ENCODE measurements around the gene CORO2B.
A peak's percentile ranks its signal among the peaks of the same experiment; 100 is the strongest.

The CORO2B gene

DNA sequence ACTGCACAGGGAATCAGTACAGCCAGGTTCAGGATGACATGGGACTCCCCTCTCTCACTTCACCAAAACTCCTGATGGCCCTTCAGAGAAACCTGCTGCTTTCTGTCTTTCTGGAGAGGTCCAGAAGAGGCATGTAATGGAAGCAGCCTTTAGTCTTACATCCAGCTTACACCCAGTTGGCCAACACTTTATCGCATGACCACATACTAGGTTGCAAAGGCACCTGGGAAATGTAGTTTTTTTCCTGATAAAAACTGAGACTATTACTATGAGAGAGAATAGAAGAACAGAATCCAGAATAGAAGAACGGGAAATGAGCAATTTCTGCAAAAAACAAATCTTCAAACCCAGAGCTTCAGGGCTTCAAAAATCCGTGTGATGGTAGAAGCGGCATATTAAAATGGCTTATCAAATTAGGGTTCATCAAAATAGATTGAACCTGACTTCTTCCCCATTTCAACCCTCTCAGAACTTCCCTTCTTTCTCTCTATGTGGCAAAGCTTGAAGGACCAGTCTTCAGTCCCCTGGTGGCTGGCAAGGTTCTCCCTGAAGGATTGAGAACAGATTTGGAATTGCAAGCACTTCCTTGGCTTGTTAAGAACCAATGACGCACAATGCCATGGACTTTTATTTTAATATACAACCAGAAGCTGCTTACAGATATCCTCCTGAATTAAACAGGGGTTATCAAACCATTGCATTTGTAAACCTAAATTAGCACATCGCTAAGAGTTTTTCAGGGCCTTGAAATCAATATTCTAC, 34.4 kb downstream of the CORO2B start:
- DNase-seq = no peak

DNA sequence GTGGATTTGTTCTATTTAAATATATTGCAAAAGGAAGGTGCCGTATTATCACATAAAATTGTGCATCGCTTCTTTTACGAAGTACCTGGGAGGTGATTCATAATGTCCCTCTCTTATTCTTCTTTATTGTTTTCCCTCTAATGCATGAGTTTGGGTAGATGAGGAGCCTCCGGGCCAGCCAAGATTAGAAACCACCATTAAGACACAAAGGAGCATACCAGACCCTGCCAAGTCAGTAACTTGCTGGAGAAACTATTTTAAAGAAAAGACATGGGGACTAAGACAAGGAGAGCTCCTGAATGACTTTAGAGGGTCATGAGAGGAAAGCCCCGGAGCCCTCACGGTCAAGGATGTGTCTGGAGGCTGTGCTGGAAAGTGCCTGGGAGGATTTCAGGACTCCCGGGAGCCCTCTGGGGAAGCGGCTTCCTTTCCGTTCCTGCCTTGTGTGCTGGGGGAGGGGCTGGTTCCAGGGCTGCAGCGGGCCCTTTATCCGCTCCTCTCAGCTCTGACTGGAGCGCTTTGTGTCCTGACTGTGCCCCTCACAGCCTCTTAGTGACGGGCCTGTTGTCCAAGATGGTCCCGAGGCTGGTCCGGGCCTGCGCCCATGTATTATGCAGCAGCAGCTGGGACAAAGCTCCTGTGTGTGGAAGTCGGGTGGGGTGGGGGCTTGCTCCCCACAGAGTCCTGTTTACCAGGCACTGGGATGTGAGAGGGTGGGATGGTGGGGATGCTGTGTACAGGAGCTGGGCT, 35.7 kb downstream of the CORO2B start:
- DNase-seq = no peak

DNA sequence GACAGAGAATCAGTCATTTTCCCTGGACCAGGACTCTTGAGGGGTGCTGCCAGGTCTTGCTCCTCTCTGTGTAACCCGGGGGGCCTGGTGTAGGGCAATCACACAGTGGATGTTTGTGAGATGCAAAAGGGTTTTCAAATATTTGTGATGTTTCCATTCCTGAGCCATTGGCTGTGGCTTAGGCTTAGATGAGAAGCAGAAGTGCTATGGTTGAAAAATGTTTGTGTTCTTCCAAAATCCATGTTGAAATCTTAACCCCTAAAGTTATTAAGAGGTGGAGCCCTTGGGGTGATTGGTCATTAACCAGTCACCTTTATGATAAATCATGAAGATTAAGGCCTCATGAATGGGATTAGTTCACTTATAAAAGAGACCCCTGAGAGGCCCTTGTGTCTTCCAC, 36.5 kb downstream of the CORO2B start:
- DNase-seq = no peak

DNA sequence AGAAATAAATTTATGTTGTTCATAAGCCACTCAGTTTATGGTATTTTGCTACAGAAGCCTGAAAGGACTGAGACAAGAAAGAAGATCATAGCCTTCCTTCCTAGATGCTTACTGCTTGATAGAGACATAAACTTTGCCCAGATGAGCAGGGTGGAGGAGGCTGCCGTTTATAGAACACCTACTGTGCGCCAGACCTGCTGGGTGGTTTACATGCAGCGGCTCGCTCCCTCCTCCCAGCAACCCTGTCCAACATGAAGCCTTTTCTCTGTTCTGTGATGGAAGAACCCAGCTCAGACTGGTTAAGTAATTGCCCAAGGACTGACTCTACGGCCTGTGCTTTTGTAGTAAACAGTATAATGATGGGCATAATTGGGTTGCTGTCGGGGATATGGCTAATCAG, 37.0 kb downstream of the CORO2B start:
- DNase-seq = no peak

DNA sequence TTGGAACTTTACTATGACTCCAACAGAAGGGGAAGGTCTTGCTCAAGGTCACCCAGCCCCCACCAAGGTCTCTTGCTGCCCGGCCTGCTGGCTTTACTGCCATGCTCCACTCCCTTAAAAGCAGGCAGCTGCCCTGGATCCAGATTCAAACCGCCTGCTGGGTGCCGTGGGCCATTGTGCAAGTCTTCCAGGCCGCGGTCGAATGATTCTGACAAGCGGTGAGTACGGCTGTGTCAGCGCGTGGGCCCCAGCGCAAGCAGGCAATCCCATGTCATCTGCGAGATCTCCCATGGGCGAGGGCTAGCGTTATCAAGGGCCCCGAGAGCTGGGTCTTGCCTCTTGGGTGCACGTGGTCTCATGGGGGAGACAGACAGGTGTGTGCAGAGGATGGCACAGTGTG, 37.6 kb downstream of the CORO2B start:
- peak; percentile 45 for DNase-seq

DNA sequence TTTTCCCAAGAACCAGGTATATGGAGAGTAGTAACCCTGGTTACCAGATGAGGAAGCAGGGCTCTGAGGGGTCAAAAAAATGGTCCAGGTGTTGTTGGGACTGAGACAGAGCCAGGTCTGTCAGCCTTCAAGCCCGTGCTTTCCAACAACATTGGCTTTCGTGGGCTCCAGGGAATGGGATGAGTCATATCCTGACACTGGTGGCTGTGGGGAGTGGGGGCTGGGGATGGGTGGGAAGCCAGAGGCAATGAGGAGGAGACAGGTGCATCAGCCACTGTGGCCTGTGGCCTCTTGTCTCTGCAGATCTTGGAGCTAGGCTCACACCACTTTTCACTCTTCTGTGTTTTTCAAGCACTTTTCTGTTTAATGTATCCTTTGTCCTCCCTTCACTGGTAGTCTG, 38.2 kb downstream of the CORO2B start:
- peak; percentile 44 for DNase-seq

DNA sequence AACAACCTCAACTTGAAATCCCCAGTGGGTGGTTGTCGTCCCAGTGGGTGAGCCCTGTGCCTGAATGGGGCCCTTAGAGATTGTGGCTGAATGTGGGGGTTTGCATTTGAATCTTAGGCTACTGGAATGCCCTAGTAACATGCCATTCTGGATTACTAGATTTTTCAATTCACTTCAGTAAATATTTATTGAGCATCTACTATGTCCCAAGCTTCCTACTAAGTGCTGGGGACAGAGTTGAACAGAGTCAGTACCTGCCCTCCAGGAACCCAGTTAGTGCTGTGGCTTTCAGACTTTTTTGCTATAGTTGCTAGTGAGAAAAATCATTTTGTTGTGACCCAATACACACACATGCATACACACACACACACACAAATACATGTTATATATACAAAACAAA, 39.0 kb downstream of the CORO2B start:
- DNase-seq = no peak

DNA sequence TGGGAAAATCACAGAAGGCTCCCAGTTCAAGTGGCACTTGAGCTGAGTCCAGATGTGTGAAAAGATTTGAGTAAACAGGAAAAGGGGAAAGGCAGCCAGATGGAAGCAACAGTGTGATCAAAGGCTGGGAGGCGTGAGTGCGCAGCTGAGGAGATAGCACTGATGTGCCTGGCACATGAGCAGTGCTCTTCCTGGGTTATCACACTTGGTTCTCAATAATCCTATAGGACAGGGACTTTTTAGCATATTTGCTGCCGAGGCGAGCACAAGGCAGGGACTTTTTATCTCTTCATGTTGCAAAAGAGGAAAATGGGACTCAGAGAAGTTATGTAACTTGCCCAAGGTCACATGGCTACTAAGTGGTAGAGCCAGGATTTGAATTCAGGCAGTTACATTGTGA, 39.6 kb downstream of the CORO2B start:
- DNase-seq = peak; percentile 75

DNA sequence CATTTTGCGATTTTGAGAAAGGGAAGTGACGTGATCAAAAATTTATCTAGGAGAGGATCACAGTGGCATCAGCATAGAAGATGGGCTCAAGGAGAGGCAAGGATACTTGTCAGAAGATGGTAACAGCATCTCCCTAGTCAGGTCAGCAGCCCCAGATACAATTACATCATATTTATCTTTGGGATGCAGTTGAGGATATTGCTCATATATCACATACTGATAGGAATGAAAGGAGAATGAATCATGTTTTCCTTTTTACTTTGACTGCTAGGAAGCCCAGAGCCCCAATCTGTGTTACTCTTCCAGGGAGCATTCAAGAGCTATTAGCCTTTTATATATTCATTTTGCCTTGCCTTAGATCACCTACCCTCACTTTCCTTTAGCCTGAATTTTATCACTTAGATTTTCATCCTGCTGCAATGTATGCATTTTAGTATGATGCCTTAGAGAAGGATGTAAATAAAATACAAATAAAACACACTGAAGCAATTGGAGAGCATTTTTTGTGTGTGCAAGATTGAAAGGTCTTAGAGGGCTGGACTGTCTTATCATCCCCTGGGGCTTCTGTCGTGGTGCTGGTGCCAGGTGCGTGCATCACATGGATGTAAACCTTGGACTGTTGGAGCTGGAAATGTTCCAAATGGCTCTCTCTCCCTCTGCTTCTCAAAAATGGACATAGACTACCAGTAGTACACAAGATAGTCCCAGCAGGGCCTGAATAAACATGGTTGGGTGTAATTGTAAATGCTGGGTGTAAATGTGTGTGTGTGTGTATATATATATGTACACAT, 40.3 kb downstream of the CORO2B start:
- peak; percentile 87 for DNase-seq

DNA sequence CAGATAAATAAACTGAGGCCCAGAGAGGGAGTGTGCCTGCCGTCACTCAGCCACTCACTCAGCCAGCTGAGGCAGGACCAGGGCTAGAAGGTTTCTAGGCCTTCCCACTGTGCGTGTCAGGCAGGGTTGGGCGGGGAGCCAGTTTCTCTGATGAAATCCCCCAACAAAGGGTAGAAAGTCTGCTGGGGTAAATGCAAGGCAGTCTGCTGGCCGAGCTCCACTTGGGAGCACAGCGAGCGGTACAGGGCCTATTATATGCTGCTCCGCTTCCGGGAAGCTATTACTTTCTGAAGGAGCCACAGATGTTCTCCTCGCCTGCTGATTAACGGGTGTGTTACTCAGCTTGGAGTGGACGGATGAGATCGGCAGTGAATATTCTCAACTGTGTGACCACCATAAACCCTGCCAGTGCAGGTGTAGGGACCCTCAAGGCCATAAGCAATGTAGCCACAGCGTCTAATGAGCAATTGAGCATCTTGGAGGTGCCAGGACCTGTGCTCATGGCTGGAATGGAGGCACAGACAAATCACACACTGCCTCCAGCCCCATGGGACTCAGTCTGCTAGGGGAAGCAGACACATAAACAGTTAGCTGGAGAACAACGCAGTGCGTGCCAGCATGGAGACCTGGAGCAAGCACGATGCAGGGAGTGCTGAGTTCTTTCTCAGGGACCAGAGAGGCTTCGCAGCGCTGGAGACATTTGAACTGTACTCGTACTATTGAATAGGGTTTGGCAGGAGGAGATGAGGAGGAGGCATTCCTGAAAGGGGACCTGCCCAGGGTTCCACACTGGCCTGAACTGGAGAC, 42.1 kb downstream of the CORO2B start:
- peak; percentile 97 for DNase-seq

DNA sequence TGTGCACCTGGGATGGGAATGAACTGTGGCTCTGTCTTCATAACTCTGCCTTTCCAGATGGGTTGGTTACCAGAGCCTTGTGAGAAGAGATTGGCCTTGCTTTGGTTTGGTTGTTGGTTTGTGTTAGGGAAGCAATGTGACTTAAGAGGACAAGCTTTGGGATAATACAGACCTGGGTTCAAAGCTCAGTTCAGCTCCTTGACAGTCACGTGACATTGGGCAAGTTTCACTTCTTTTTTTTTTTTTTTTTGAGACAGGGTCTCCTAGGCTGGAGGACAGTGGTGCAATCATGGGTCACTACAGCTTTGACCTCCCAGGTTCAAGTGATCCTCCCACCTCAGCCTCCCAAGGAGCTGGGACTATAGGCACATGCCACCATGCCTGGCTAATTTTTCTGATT, 42.7 kb downstream of the CORO2B start:
- no peak for DNase-seq

DNA sequence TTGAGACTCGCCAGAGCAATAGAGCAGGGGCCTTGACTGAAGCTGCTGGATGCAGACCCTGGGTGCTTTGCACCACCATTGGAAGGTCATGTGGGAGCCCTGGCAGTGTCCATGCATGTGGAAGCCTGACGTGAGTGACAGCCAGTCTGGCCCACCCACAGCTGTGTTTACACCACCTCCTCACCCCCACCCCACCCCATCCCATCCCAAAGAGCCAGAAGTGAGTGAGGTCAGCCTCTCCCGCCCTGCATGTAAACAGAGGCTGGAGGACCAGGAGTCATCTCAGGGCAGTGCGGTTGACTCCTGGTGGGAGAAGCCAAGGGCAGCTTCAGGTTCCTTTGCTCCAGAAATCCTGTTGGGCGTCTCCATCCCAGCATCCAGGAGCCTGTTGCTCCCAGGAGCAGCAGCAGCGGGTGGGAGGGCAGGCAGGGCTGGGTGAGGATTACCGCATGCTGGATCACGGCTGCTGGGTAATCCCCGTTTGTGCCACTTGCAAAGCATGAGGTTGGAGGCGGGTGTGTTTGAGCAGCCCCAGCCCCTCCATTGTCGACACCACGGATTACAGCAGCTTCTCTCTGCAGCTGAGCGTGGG, 44.6 kb downstream of the CORO2B start:
- no peak for DNase-seq

DNA sequence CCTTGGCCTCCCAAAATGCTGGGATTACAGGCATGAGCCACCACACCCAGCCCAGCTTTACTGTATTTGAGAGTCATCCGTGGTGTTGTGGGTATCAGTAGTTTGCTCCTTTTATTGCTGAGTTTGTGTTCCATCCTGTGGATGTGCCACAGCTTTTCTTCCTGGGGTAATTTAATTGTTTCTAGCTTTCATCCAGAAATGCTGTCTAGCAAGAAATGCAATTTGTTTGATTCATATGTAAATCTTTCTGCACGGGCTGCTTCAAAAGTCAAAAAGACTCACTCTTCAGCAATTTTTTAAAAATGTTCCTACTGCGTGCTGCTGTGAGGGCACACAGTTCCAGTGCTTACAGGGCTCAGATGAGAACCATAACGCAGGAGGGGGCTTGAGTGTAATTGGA, 47.1 kb downstream of the CORO2B start:
- DNase-seq = no peak

DNA sequence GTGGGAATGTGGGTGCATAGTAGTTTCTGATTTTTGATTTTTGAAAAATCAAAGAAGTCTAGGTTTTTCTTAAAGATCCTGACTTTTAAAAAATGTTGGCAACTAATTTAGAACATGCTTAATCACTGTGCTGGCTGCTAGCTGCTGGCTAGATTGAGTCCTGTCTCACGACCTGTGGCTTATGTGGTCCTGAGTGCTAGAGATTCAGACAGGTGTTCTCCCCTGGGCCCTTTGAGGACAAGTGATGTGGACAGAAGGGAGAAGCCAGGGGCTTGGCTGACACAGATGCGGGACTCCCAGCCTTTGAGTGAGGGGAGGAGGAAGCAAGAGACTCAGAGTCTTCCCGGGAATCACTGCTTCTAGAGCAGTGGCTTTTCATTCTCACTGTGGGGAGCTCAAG, 47.5 kb downstream of the CORO2B start:
- no peak for DNase-seq

DNA sequence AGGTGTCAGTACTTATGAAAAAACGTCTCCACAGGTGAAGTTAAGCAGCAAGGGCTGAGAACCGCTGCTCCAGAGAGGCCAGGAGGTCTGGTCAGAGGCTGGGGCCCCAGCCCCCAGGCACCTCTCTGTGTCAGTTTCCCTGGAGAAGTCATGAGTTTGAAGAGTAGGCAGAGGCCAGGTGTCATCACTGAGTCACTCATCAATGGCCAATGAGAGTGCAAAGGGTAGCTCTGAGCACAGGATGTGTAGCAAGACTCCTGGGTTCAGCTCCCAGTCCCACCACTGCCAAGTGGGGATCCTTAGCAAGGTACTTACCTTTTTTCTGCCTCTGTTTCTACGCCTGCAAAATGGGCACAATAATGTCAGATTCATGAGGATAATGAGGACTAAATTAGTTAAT, 47.9 kb downstream of the CORO2B start:
- no peak for DNase-seq

DNA sequence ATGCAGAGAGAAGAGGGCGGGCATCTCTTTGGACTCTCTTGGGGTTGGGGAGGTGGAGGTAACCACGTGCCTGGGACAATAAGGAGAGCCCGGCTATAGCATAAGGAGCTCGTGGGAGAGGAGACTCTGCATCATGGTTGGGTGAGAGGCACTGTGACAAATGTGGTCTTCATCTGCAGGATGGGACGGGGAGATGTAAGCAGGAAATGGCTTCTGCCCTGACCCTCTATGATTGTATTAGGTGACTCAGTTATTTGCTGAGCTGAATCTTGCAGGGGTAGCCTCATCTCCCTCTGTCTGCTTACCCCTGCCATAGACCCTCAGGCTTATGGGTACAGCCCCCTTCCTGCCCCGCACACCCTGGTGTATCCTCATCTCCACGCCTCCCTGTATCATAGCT, 48.7 kb downstream of the CORO2B start:
- DNase-seq = no peak

DNA sequence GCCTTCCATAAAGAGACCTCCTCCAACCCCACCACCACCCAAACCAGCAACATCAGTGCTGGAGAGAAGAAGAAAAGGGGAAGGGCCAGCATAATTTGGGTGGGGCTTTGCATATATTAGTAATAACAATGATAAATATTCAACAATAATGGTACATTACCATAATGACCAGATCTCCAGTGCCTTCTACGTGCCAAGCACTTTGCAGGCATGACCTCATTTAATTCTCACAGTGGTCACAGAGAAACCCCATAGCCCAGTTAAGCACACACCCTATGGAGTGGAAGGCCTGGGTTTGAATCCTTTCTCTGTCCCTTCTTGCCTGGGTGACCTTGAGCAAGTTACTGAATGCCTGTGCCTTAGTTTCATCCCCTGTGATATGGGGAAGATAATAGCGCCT, 49.2 kb downstream of the CORO2B start:
- DNase-seq = no peak

DNA sequence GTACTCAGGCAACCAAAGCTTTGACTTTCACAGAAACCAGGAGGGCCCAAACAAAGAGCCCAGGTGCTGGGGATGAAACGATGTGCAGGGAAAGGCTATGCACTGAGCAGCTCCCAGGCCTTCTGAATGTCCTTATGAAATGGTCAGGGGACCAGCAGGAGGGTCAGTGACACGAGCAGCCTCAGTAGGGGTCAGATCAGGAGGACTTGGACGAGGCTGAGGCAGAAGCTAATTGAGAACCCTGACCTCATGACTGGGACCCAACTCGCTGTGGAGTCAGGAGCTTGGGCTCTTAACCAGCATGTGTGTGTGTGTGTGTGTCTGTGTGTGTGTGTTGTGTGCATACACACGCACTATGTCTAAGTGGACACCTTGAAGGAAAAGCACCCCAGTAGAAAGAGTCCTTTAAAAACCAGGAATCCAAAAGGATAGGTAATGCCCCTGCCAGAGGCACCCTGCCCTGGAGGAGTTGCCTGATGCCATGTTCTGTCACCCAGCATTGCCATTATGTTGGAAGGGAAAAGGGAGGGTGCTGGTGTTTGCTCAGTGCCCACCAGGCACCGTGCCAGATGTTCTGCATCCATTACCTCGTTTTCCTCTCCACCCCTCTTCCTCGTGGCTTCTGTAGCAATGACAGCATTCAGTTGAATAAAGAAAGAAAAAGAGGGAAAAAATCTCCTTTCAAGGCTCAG, 50.9 kb downstream of the CORO2B start:
- peak; percentile 87 for DNase-seq

DNA sequence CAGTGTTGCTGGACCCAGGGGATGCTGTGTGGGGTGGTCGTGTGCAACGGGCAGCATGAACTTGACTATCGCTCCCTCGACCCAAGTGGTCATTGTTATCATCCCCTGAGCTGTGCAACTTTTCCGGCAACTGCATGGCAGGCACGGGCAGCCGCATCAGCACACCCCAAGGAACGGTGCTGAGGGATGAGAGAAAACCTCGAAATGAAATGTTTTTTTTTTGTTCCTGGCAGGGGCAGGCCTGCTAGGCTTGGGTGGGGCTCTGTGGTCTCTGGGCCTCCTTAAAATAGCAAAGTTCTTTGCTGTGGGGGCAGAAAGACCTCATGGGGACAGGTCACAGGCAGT, 51.4 kb downstream of the CORO2B start:
- no peak for DNase-seq

DNA sequence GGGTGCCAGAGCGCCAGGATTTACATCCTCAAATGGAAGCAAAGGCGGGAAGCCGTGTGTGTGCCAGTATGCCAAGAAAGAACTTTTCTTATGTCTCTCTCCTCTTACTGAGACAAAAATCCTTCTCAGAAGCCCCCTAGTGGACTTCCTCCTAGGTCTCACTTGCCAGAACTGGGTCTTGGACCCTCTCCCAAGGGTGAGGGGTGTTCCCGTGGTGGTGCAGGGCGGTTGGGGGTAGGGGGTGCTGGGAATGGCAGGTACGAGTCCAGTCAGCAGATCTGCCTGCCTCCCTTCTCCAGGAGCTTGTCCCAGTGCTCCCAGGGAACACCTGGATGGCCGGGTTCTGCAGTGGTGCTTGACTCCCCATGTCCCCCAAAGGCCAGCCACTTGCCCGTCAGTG, 52.0 kb downstream of the CORO2B start:
- no peak for DNase-seq

DNA sequence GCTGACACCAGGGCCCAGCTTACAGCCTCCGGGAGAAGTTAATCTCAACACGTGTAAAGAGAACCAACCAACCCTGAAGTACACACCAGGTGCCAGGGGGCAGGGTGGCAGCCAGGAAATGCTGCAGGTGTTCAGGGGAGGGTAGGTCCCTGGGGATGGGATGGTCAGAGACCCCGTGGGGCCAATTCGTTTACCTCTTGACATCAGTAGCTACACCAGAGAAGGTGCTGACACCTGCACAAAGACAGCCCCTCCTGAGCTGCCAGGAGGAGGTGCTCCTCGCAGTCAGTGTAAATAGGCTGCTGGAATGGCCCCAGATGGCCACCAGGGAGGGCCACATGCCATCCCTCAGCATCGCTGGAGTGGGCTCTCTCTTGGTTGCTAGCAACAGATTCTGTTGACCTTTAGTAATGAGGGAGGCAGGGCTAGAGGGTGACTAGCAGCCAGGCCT, 52.8 kb downstream of the CORO2B start:
- DNase-seq = peak; percentile 90

DNA sequence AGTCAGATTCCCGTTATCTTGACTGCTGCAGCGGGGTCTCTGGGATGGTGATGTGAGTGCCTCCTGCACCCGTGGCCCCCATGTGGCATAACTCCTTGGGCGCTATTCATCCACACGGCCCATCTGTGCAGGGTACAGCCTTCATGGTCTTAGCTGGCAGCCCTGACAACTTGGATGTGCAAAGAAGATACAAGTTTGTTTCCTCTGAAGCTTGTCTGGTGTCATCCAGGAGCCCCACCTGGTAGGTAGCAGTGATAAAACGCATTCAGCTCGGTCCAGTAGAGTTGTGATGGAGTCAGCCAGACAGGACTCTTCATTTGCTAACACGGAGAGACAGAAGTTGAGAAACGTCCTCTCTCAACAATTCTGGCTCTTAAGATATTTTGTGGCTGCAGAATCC, 53.3 kb downstream of the CORO2B start:
- no peak for DNase-seq
